Erythroblast (primary cell): ENCODE results near the gene GAD1.

Experiments
- GATA1 ChIP-seq: IDR thresholded peaks from 2 replicates; pipeline ENCODE4 v1.6.1; 2011; ENCODE audit warnings: low read depth, mild to moderate bottlenecking, control low read depth, low read length, moderate library complexity
- POLR2A ChIP-seq: IDR thresholded peaks from 2 replicates; pipeline ENCODE4 v1.6.1; 2011; ENCODE audit warnings: mild to moderate bottlenecking, low read length

DNA sequence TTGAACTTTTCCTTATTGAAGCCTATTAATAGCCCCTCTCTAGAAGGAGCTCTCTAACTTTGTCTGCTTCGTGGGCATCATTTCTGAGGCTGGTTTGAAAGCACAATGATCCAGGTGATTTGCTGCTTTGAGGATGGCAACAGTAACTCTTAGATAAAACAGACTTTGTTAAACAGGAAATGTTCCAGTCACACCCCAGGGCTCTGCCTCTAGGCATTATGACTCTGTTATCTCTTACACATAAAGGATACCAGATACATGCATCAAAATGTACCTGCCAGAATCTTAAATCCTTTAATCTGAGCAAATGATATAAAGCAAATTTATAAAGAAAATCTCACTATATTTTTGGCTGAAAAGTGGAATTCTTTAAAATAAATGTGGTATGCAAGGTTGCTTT is 52.3 kb downstream of the GAD1 start:
- TF ChIP-seq POLR2A (no peak), GATA1 (no peak)
